GM23338 (cell line): ENCODE results near the gene RPLP2. TPM values are rescaled to one million over a fixed set of nuclear protein-coding genes. Genes with fewer than 3 reads are reported as not detected.
A peak's percentile ranks its signal among the peaks of the same experiment; 100 is the strongest.

ENCODE experiments used
- ATAC-seq: fragments of 200-7000 bp; cut with Tn5 transposase; 3 replicates; pipeline ENCODE4 v1.9.1; 2020
- DNase-seq: peaks from one replicate; pipeline ENCODE4 v3.0.0-alpha.2; 2015; ENCODE audit warnings: low spot score
- H2AFZ ChIP-seq: fragments of 200-600 bp; sonication (generic); 2 replicates; pipeline ENCODE4 v1.8.0; 2016; ENCODE audit warnings: antibody characterized with exemption, mild to moderate bottlenecking, moderate library complexity
- H3F3A ChIP-seq: fragments of 200-600 bp; sonication (generic); replicated peaks from 2 replicates; pipeline ENCODE4 v1.8.0; 2017; ENCODE audit warnings: antibody characterized with exemption, mixed run types, low read depth
- H3K27ac ChIP-seq: fragments of 200-600 bp; sonication (generic); 2 replicates; pipeline ENCODE4 v1.6.1; 2016; ENCODE audit warnings: low read depth
- H3K27me3 ChIP-seq: fragments of 200-600 bp; sonication (generic); 2 replicates; pipeline ENCODE4 v1.8.0; 2016; ENCODE audit warnings: mild to moderate bottlenecking, mixed run types, moderate library complexity; ENCODE audit not compliant: insufficient read depth
- H3K36me3 ChIP-seq: fragments of 200-600 bp; sonication (generic); 2 replicates; pipeline ENCODE4 v1.8.0; 2016; ENCODE audit warnings: mild to moderate bottlenecking; ENCODE audit not compliant: insufficient read depth
- H3K4me1 ChIP-seq: fragments of 200-600 bp; sonication (generic); 2 replicates; pipeline ENCODE4 v1.8.0; 2016; ENCODE audit warnings: mild to moderate bottlenecking, moderate library complexity; ENCODE audit not compliant: insufficient read depth
- H3K4me2 ChIP-seq: fragments of 200-600 bp; sonication (generic); 2 replicates; pipeline ENCODE4 v1.7.1; 2017; ENCODE audit warnings: mixed run types
- H3K4me3 ChIP-seq: fragments of 200-600 bp; sonication (generic); 2 replicates; pipeline ENCODE4 v1.6.1; 2016; ENCODE audit warnings: mixed run types
- H3K79me2 ChIP-seq: fragments of 200-600 bp; sonication (generic); replicated peaks from 2 replicates; pipeline ENCODE4 v1.8.0; 2017; ENCODE audit warnings: mild to moderate bottlenecking; ENCODE audit not compliant: insufficient read depth
- H3K9me2 ChIP-seq: fragments of 200-600 bp; sonication (generic); 2 replicates; pipeline ENCODE4 v1.8.0; 2017; ENCODE audit not compliant: insufficient read depth
- H4K20me1 ChIP-seq: fragments of 200-600 bp; sonication (generic); replicated peaks from 2 replicates; pipeline ENCODE4 v1.8.0; 2017; ENCODE audit warnings: mild to moderate bottlenecking; ENCODE audit not compliant: insufficient read depth
- H3K27ac Mint-ChIP-seq: 2 replicates; pipeline ENCODE4 v1.8.0; 2020; ENCODE audit warnings: inconsistent platforms, mild to moderate bottlenecking, moderate library complexity, mixed read lengths
- H3K27me3 Mint-ChIP-seq: 3 replicates; pipeline ENCODE4 v1.8.0; 2022; ENCODE audit warnings: low read depth, mild to moderate bottlenecking, moderate library complexity, mixed read lengths, inconsistent platforms; ENCODE audit not compliant: insufficient read depth, poor library complexity
- H3K36me3 Mint-ChIP-seq: 3 replicates; pipeline ENCODE4 v1.8.0; 2021; ENCODE audit warnings: low read depth, mild to moderate bottlenecking, inconsistent platforms, moderate library complexity, mixed read lengths
- H3K4me1 Mint-ChIP-seq: 3 replicates; pipeline ENCODE4 v1.8.0; 2020; ENCODE audit warnings: mild to moderate bottlenecking, inconsistent platforms, mixed read lengths
- H3K4me3 Mint-ChIP-seq: 3 replicates; pipeline ENCODE4 v1.8.0; 2021; ENCODE audit warnings: moderate library complexity, mild to moderate bottlenecking, inconsistent platforms, mixed read lengths
- H3K9me3 Mint-ChIP-seq: 3 replicates; pipeline ENCODE4 v1.8.0; 2020; ENCODE audit warnings: moderate library complexity, mild to moderate bottlenecking, inconsistent platforms, mixed read lengths
- JUNB ChIP-seq: IDR thresholded peaks from one replicate; pipeline ENCODE4 v1.6.1; 2016; ENCODE audit warnings: antibody characterized with exemption; ENCODE audit not compliant: unreplicated experiment
- NANOG ChIP-seq: IDR thresholded peaks from 2 replicates; pipeline ENCODE4 v1.6.1; 2016; ENCODE audit warnings: antibody characterized with exemption, borderline replicate concordance
- POLR2AphosphoS5 ChIP-seq: IDR thresholded peaks from 2 replicates; pipeline ENCODE4 v1.6.1; 2016; ENCODE audit warnings: antibody characterized with exemption, low read depth
- STAT1 ChIP-seq: IDR thresholded peaks from one replicate; pipeline ENCODE4 v1.6.1; 2016; ENCODE audit warnings: antibody characterized with exemption; ENCODE audit not compliant: unreplicated experiment
- ZNF114 ChIP-seq: fragments of 250-450 bp; sonication (Bioruptor Pico); IDR thresholded peaks from 2 replicates; pipeline ENCODE4 v1.5.0; 2020; ENCODE audit warnings: mild to moderate bottlenecking, moderate library complexity
- ZNF331 ChIP-seq: fragments of 250-450 bp; sonication (Bioruptor Pico); IDR thresholded peaks from 2 replicates; pipeline ENCODE4 v1.5.0; 2020; ENCODE audit warnings: low read depth, mild to moderate bottlenecking, moderate library complexity
- polyA plus RNA-seq: library from polyadenylated mRNA; unstranded; fragments of >200 nt; fragmentation: Nextera tagmentation; extraction: Ambion mirVana; gene quantifications from 2 replicates; pipeline ENCODE4 v1.2.1, GENCODE V29; 2016
- total RNA-seq: library from RNA; depleted of rRNA; stranded (reverse); fragments of >200 nt; shearing (Covaris generic); gene quantifications from 2 replicates; pipeline ENCODE4 v1.2.3, GENCODE V29; 2014
- TF ChIP-seq, protein P1 (sequence below): IDR thresholded peaks from one replicate; pipeline ENCODE4 v1.6.1; 2018; ENCODE audit warnings: antibody characterized with exemption; ENCODE audit not compliant: unreplicated experiment
- TF ChIP-seq, protein P2 (sequence below), 2 experiments: fragments of 200-600 bp in 1 of 2; sonication (generic) in 1 of 2; conservative IDR thresholded peaks; 2 replicates each; pipeline versions ENCODE4 v1.5.1 to v1.6.1; 2016 to 2017; ENCODE audit warnings: antibody characterized with exemption in 2 of 2, low read depth in 2 of 2, mild to moderate bottlenecking in 2 of 2, moderate library complexity in 1 of 2
- TF ChIP-seq, protein P3 (sequence below): IDR thresholded peaks from 2 replicates; pipeline ENCODE4 v1.6.1; 2016; ENCODE audit warnings: antibody characterized with exemption

RPLP2 gene
- total and polyA plus RNA-seq, 2 experiments from 2014 or later, result 518 to 1,782 TPM

DNA sequence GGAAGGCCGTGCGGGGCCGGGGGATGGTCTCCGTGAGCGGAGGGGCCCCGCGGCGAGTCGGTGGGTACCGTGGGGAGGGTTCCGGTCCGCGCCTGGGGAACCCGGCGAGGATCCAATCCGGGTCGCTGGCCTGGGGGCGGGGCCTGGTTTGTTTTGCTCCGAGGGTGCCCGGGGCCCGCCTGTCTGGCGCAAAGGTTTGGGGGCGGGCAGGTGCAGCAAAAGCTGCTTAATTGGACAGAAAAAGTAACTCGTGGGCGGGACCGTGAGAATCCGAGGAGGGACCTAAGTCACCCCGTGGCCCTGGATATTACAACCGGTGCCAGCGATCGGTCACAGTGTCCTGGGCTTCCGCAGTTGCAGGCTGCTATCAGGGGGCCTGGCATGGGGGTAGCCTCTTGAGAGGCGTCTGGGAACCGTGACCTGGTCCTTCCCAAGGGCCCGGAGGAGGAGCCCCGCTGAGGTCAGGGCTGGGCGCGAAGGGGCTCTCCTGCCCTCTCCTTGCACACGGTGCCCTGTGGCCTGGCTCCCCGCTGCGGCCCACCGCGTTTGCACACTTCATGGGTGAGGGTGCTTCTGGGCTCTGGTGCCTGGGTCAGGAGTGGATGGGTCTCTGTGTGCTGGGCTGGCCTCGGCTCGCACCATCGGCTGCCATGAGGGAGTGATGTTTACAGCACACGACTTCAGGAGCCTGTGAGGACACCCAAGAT, 10.3 kb downstream of the RPLP2 start:
- Histone ChIP-seq H3F3A (peaks cover 8% of the 10 kb centered on the region; the same call in 1 of the 2 replicates), H3K79me2 (0 out of 2 replicates have a peak, but pooled peaks cover 5% of the 10 kb centered on the region), H3K9me2 (no peaks in the 10 kb centered on the region), H3K27ac (no peak overlapping the region), H3K4me3 (peak overlapping the region; percentile 73), H3K4me1 (peaks cover 7% of the 10 kb centered on the region; the same call in 1 of the 2 replicates), H3K4me2 (peak overlapping the region; percentile 85), H3K36me3 (no peaks in the 10 kb centered on the region), H3K27me3 (no peaks in the 10 kb centered on the region), H2AFZ (no peak overlapping the region), H4K20me1 (peaks cover 17% of the 10 kb centered on the region)
- H3K9me3 Mint-ChIP-seq, result no peaks in the 10 kb centered on the region
- H3K27ac Mint-ChIP-seq, result no peak overlapping the region
- H3K4me3 Mint-ChIP-seq, result peak overlapping the region; percentile 83
- 0 out of 2 replicates have a peak, but pooled peaks have one; percentile 22 for TF ChIP-seq POLR2AphosphoS5
- TF ChIP-seq, protein P1, sequence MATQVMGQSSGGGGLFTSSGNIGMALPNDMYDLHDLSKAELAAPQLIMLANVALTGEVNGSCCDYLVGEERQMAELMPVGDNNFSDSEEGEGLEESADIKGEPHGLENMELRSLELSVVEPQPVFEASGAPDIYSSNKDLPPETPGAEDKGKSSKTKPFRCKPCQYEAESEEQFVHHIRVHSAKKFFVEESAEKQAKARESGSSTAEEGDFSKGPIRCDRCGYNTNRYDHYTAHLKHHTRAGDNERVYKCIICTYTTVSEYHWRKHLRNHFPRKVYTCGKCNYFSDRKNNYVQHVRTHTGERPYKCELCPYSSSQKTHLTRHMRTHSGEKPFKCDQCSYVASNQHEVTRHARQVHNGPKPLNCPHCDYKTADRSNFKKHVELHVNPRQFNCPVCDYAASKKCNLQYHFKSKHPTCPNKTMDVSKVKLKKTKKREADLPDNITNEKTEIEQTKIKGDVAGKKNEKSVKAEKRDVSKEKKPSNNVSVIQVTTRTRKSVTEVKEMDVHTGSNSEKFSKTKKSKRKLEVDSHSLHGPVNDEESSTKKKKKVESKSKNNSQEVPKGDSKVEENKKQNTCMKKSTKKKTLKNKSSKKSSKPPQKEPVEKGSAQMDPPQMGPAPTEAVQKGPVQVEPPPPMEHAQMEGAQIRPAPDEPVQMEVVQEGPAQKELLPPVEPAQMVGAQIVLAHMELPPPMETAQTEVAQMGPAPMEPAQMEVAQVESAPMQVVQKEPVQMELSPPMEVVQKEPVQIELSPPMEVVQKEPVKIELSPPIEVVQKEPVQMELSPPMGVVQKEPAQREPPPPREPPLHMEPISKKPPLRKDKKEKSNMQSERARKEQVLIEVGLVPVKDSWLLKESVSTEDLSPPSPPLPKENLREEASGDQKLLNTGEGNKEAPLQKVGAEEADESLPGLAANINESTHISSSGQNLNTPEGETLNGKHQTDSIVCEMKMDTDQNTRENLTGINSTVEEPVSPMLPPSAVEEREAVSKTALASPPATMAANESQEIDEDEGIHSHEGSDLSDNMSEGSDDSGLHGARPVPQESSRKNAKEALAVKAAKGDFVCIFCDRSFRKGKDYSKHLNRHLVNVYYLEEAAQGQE, result no peak
- H3K36me3 Mint-ChIP-seq, result peaks cover 12% of the 10 kb centered on the region; the same call in 1 of the 3 replicates
- ATAC-seq (peak; percentile 42), DNase-seq (peak; percentile 92)
- peaks cover 10% of the 10 kb centered on the region for H3K4me1 Mint-ChIP-seq
- H3K27me3 Mint-ChIP-seq, result peaks cover 27% of the 10 kb centered on the region

DNA sequence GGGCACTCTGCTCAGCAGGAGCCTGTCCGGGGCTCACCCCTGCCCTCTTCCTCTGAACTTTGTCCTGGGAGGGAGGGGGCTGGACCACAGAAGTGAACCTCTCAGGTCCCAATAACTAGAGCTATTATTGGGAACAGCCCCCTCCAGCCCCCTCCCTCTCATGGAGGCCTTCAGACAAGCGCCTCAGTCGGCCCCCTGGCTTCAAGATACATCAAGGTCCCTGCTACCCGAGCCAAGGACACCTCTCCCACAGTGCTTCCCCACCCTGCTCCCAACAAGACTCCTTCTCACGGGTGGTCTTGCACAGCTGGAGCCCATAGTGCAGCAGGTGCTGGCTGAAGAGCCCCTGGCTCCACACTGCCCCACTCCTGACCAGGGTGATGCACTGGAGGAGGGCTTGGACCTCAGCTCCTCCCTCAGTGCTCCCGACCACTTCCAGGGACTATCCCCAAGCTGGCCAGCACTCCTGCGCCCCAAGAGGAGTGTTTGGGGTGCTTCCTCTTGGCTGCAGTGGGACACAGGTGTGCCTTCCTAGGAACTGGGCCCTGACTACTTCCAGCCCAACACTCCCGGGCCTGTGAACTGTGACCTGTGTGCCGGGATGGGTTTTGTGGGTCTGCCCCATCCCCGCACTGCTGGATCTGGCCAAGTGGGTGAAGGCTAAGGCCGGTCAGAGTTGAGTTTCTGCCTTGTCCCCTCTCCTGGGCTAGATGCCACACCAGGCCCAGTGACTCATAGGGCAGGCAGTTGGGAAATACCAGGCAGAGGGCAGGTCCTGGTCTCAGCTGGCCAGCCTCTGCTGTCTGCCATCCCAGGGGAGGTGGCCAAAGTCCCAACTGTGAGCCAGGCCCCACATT, 11.1 kb downstream of the RPLP2 start:
- H4K20me1 ChIP-seq, result peaks cover 17% of the 10 kb centered on the region
- ATAC-seq (no peak), DNase-seq (no peak)
- peaks cover 9% of the 10 kb centered on the region; the same call in 1 of the 2 replicates for H3F3A ChIP-seq
- H3K79me2 ChIP-seq, result 0 out of 2 replicates have a peak, but pooled peaks cover 5% of the 10 kb centered on the region
- H3K36me3 ChIP-seq, result no peaks in the 10 kb centered on the region
- Mint-ChIP-seq H3K27me3 (peaks cover 21% of the 10 kb centered on the region), H3K9me3 (no peaks in the 10 kb centered on the region), H3K4me3 (peak overlapping the region; percentile 83), H3K4me1 (peaks cover 13% of the 10 kb centered on the region), H3K36me3 (peaks cover 11% of the 10 kb centered on the region; the same call in 1 of the 3 replicates), H3K27ac (no peak overlapping the region)
- no peak overlapping the region for H2AFZ ChIP-seq
- peak overlapping the region; percentile 73 for H3K4me3 ChIP-seq
- H3K4me2 ChIP-seq, result peak overlapping the region; percentile 85
- no peaks in the 10 kb centered on the region for H3K9me2 ChIP-seq
- TF ChIP-seq POLR2AphosphoS5 (no peak), ZNF114 (CRISPR knock-in tag) (no peak), NANOG (no peak), ZNF331 (CRISPR knock-in tag) (no peak), STAT1 (no peak), JUNB (no peak)
- TF ChIP-seq, protein P2, sequence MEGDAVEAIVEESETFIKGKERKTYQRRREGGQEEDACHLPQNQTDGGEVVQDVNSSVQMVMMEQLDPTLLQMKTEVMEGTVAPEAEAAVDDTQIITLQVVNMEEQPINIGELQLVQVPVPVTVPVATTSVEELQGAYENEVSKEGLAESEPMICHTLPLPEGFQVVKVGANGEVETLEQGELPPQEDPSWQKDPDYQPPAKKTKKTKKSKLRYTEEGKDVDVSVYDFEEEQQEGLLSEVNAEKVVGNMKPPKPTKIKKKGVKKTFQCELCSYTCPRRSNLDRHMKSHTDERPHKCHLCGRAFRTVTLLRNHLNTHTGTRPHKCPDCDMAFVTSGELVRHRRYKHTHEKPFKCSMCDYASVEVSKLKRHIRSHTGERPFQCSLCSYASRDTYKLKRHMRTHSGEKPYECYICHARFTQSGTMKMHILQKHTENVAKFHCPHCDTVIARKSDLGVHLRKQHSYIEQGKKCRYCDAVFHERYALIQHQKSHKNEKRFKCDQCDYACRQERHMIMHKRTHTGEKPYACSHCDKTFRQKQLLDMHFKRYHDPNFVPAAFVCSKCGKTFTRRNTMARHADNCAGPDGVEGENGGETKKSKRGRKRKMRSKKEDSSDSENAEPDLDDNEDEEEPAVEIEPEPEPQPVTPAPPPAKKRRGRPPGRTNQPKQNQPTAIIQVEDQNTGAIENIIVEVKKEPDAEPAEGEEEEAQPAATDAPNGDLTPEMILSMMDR (conservative IDR thresholded peaks at IDR 0.05; ENCODE audit: low read depth in 2 of 2), result no peak
- TF ChIP-seq, protein P3, sequence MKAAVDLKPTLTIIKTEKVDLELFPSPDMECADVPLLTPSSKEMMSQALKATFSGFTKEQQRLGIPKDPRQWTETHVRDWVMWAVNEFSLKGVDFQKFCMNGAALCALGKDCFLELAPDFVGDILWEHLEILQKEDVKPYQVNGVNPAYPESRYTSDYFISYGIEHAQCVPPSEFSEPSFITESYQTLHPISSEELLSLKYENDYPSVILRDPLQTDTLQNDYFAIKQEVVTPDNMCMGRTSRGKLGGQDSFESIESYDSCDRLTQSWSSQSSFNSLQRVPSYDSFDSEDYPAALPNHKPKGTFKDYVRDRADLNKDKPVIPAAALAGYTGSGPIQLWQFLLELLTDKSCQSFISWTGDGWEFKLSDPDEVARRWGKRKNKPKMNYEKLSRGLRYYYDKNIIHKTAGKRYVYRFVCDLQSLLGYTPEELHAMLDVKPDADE, result no peak
- TF ChIP-seq, protein P1, result no peak
- no peak overlapping the region for H3K27ac ChIP-seq
- no peaks in the 10 kb centered on the region for H3K27me3 ChIP-seq
- peaks cover 7% of the 10 kb centered on the region; the same call in 1 of the 2 replicates for H3K4me1 ChIP-seq
